ENCODE data around the gene RBFOX2. TPM values are rescaled to one million over a fixed set of nuclear protein-coding genes. Genes with fewer than 3 reads are reported as not detected.

The RBFOX2 gene
- total and polyA plus RNA-seq, 2 of the 8 experiments (the other 6 are each of a cell fraction or from before 2014, with no cell fraction given): 121 to 122 TPM

DNA sequence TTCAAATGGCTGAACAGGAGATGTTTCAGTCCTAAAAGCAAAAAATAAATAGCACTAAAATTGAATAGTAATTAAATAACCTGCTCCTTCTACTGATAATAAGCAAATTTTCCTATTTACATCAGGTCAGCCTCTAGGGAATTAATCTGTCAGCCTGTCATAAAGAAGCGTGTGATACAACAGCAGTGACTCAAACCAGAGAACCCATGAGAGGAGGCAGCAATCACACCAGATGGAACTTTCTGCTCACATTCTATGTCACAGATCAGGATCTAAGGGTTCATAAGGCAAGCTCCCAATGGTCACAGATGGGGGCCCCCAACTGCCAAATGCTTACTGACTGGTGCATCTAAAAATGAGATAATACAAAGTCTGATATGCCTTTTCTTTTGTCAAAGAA, 41.1 kb downstream of the RBFOX2 start:
- Histone ChIP-seq H3K4me2 (ENCODE audit: insufficient read depth in 1 of 2, low read depth in 2 of 2, low read length in 2 of 2) (no peak overlapping the region), H2AFZ (ENCODE audit: low read length) (no peak overlapping the region), H3K23me2 (ENCODE audit: low read depth, low read length) (no peaks in the 10 kb centered on the region), H3K4me3 (ENCODE audit: extremely low read depth in 1 of 4, insufficient read depth in 2 of 4, low read depth in 3 of 4, low read length in 4 of 4) (no peak overlapping the region), H3K9ac (replicated peaks in 1 of 4; ENCODE audit: extremely low read depth in 1 of 4, low read depth in 3 of 4, low read length in 3 of 4) (no peak overlapping the region), H2AK5ac (ENCODE audit: low read depth, low read length) (no peak overlapping the region), H2BK15ac (ENCODE audit: low read length) (no peak overlapping the region), H3K27me3 (replicated peaks in 1 of 4; ENCODE audit: control insufficient read depth in 3 of 4, extremely low read depth in 1 of 4, insufficient read depth in 3 of 4, low read length in 3 of 4) (no peaks in the 10 kb centered on the region), H2BK120ac (replicated peaks; ENCODE audit: low read depth, low read length) (no peak overlapping the region), H3K14ac (ENCODE audit: insufficient read length) (no peak overlapping the region), H3K4me1 (replicated peaks in 1 of 4; ENCODE audit: control insufficient read depth in 3 of 4, insufficient read depth in 4 of 4, low read length in 3 of 4) (peaks cover 0 to 9% (median under 1%) of the 10 kb centered on the region in 4 experiments; a peak in 3 of 7 replicates), H2BK5ac (ENCODE audit: low read depth, low read length) (no peak overlapping the region), H2BK20ac (ENCODE audit: low read length) (no peak overlapping the region), H3K23ac (ENCODE audit: insufficient read length) (no peak overlapping the region), H3K56ac (replicated peaks; ENCODE audit: insufficient read length, low read depth, low read length) (no peak overlapping the region), H3K9me3 (ENCODE audit: insufficient read depth in 2 of 2, low read depth in 1 of 2, low read length in 1 of 2) (no peaks in the 10 kb centered on the region), H3K79me1 (ENCODE audit: low read depth, low read length) (peaks cover 3% of the 10 kb centered on the region; the same call in 1 of the 2 replicates), H3K27ac (ENCODE audit: low read depth, low read length) (no peak overlapping the region), H4K91ac (replicated peaks; ENCODE audit: insufficient read length, low read length) (no peak overlapping the region), H3K36me3 (ENCODE audit: control insufficient read depth in 2 of 4, insufficient read depth in 4 of 4, low read length in 3 of 4) (no peaks in the 10 kb centered on the region), H4K20me1 (replicated peaks in 1 of 2; ENCODE audit: control insufficient read depth in 1 of 2, insufficient read depth in 2 of 2, low read length in 2 of 2) (peaks cover 5 to 6% of the 10 kb centered on the region in 2 experiments), H3K79me2 (ENCODE audit: control insufficient read depth in 1 of 2, insufficient read depth in 2 of 2, low read length in 2 of 2) (peaks cover 0 to 77% of the 10 kb centered on the region in 2 experiments; a peak in 2 of 4 replicates), H3K4ac (replicated peaks; ENCODE audit: insufficient read length, low read depth, low read length) (no peak overlapping the region), H3K18ac (ENCODE audit: extremely low read depth, low read length) (no peak overlapping the region), H4K5ac (ENCODE audit: insufficient read length, low read depth, low read length) (no peak overlapping the region), H2BK12ac (ENCODE audit: low read depth, low read length) (no peak overlapping the region), H4K8ac (ENCODE audit: extremely low read depth, insufficient read depth, low read length) (no peak overlapping the region)
- WGBS, 2 experiments (ENCODE audit: extremely low coverage in 1 of 2, insufficient coverage in 1 of 2, insufficient read length in 1 of 2, insufficient replicate concordance in 2 of 2, low coverage in 1 of 2, low lambda C conversion rate in 2 of 2, missing lambda C conversion rate in 1 of 2): 95% methylated on average over 1 of the region's 1 CpG; no CpG with 5 or more reads in 1 of the 2 experiments
- CTCF ChIA-PET (ENCODE audit: partially characterized antibody): interaction anchor here (0.6 to 2.2 kb wide), 3 partner anchors 12 to 497 kb away, joined by 3 to 11 read pairs (median 3); no protein-coding TSS in a partner anchor
- TF ChIP-seq EZH2 (IDR thresholded peaks at IDR 0.05; ENCODE audit: low read depth, low read length, severe bottlenecking) (no peak), CHD1 (IDR thresholded peaks at IDR 0.05; ENCODE audit: low read depth, low read length) (no peak), GABPA (IDR thresholded peaks at IDR 0.05; ENCODE audit: borderline replicate concordance, insufficient read depth, low read length) (no peak), CREB1 (IDR thresholded peaks at IDR 0.05) (no peak), TAF1 (IDR thresholded peaks at IDR 0.05; ENCODE audit: low read depth, low read length) (no peak), CTBP2 (IDR thresholded peaks at IDR 0.05; ENCODE audit: borderline replicate concordance, insufficient read depth, insufficient read length, low read length) (no peak), BACH1 (IDR thresholded peaks at IDR 0.05; ENCODE audit: low read length) (no peak)
- TF ChIP-seq, protein P1, sequence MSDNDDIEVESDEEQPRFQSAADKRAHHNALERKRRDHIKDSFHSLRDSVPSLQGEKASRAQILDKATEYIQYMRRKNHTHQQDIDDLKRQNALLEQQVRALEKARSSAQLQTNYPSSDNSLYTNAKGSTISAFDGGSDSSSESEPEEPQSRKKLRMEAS (IDR thresholded peaks at IDR 0.05): no peak
- TF ChIP-seq, protein P2, sequence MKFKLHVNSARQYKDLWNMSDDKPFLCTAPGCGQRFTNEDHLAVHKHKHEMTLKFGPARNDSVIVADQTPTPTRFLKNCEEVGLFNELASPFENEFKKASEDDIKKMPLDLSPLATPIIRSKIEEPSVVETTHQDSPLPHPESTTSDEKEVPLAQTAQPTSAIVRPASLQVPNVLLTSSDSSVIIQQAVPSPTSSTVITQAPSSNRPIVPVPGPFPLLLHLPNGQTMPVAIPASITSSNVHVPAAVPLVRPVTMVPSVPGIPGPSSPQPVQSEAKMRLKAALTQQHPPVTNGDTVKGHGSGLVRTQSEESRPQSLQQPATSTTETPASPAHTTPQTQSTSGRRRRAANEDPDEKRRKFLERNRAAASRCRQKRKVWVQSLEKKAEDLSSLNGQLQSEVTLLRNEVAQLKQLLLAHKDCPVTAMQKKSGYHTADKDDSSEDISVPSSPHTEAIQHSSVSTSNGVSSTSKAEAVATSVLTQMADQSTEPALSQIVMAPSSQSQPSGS (IDR thresholded peaks at IDR 0.05; ENCODE audit: low read length): no peak
- POLR2A ChIA-PET (ENCODE audit: partially characterized antibody): interaction anchor here (1.2 kb wide), 1 partner anchor 9 kb away, joined by 4 read pairs; no protein-coding TSS in a partner anchor
- DNase-seq (ENCODE audit: low read depth in 1 of 2, low spot score in 2 of 2) (no peak), FAIRE-seq (peak; percentile 19)

Measured in H1 (cell line).